Cerebellar nuclear complex (tissue), 1 donor: ENCODE measurements around the gene TMEM165.
"Not testable (repeated sequence)": the region's sequence is repeated elsewhere in the genome, so short reads cannot be mapped to it uniquely, and the experiment has no call there.

Experiments
- DNase-seq, 2 experiments: peaks; one replicate each; lab custom pipeline; 2025; lab: John Stamatoyannopoulos, UW

The TMEM165 gene, protein sequence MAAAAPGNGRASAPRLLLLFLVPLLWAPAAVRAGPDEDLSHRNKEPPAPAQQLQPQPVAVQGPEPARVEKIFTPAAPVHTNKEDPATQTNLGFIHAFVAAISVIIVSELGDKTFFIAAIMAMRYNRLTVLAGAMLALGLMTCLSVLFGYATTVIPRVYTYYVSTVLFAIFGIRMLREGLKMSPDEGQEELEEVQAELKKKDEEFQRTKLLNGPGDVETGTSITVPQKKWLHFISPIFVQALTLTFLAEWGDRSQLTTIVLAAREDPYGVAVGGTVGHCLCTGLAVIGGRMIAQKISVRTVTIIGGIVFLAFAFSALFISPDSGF

DNA sequence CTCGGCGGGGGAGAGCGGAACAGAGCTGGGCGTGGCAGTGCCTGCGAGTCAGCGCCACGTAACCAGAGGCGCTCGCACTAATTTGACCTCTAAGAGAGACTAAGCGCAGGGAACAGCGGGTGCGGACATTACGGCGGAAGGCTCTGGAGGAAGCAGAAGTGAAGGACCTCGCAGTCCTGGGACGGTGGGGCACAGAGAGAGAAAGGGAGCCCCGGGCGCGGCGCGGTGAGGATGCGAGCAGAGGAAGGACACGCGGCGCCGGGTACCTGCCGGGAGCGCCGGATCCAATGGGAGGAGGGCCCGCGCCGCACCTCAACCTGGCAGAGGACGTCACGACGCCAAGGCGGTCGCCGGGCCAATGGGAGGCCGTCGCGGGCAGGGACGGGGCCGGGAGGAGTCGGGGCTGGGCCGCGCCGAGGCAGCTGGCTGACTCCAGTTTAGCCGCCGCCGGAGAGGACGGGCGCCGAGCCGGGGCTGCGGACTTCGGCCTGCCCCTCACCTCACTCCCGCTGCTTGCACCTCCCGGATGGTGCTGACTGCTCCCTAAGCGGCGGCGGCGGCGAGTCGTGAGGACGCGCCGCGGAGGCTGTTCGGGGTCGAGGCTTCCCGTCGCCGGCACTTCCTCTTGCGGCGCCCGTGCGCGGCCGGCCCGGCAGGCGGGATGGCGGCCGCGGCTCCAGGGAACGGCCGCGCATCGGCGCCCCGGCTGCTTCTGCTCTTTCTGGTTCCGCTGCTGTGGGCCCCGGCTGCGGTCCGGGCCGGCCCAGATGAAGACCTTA is at the start of gene TMEM165:
TSS of gene TMEM165 (plus strand) at position 429 of the 779 bp plus-strand sequence. CDS start at position 662, 233 bp downstream.
- DNase-seq, result peak; percentile 43 to 74

DNA sequence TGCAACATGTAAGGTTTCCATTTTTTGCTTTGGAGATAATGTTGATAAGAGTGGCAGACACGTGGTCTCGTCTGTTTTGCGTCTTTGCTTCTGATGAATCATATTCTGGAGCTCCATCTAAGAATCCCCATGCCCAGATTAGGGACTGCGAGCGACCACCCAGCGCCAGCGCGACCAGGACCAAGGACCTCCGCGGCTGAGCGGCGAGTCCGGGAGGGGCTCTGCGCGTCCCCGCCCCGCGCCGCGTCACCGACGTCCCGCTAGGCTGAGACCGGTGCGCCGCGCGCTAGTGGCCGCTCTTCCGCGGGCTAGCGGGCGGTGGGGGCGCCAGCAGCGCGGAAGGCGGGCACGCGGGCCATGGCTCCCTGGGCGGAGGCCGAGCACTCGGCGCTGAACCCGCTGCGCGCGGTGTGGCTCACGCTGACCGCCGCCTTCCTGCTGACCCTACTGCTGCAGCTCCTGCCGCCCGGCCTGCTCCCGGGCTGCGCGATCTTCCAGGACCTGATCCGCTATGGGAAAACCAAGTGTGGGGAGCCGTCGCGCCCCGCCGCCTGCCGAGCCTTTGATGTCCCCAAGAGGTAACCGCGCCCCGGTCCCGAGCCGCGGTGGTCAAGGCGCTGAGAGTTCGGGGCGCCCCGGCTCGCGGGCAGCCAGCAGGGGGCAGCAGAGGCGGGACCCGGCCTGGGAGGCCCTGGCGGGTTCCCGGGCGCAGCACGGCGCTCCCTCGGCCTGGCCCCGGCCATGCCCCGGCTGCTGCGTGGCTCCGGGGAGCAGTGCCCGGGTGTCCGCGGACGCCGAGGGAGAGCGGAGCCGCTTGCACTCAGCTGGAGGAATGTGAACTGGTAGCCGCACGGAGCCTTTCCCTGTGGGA is 49.5 kb upstream of the TMEM165 start, which contains the start of gene SRD5A3:
TSS of gene SRD5A3 (plus strand) at position 263 of the 871 bp plus-strand sequence. CDS start at position 358, 95 bp downstream.
- DNase-seq, result peak in 1 of 2 experiments; percentile 14

DNA sequence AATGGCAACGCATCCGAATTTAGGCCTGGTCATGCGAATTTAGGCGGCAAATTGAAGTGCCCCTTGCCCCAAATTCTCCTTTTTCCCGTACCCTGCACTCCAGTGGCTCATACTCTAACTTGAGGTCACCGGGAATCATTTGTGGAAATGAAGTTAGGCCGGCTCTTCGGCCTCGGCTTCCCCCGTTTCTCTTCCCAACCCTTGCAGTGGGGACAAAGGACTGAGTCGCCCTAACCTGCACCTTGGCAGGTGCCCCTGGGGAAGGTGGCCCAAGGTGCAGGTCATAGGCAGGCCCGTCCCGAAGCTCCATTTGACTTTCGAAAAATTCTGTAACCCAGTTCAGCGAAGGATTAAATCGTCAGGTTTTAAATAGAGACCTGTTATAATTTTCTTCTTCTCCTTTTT is 48.9 kb upstream of the TMEM165 start:
- DNase-seq, result no peak

DNA sequence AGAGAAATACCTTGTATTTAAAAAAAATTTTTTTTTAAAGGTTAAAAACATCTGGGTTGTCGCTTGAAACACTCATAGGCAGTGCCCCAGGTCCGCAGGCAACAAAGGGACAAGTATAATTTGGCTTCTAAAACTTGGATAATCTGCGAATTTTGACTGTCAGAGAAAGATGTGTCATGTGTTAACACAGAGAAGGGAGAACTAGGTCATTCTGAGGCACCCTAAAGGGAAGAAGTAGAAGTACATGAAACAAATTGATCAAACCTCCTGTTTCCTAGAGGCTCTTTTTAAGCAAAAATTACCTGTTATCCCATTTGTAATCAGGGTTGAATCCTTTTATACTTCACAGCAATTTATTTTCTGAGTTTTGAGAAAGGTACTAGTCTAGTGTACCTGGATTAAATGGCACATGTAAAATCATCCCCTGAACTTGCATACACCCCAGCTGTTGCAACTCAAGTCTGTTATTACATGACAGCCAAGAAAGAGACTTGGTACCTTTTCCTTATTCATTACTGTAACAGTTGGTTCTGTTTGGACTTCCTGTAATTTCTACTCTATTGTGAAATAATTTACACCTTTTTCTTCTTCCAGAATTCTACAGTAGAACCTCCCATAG is 48.0 kb upstream of the TMEM165 start:
- no peak for DNase-seq

DNA sequence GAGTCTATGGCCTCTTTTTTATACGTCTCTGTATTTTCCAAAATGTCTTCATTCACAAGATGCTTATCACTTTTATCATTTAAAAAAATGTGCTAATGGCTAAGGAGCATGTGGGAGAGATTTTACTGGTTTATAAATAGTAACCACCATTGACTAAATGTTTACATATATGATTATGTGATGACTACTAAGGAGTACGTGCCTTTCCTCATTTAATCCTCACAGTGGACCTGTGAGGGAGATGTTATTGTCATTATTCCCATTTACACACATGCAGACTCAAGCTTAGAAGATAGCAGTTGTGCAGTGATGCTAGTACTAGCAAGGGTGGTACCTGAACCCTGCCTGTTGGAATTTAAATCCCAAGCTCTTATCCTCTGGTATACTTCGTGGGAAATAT is 47.3 kb upstream of the TMEM165 start:
- no peak for DNase-seq

DNA sequence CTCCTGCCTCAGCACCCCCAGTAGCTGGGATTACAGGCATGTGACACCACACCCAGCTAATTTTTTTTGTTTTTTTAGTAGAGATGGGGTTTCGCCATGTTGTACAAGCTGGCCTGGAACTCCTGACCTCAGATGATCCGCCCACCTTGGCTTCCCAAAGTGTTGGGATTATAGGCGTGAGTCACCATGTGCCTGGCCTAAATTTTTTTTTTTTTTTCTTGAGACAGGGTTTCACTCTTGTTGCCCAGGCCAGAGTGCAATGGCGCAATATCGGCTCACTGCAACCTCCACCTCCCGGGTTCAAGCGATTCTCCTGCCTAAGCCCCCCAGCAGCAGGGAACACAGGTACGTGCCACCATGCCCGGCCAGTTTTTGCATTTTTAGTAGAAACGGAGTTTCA is 44.9 kb upstream of the TMEM165 start:
- not testable (repeated sequence) for DNase-seq

DNA sequence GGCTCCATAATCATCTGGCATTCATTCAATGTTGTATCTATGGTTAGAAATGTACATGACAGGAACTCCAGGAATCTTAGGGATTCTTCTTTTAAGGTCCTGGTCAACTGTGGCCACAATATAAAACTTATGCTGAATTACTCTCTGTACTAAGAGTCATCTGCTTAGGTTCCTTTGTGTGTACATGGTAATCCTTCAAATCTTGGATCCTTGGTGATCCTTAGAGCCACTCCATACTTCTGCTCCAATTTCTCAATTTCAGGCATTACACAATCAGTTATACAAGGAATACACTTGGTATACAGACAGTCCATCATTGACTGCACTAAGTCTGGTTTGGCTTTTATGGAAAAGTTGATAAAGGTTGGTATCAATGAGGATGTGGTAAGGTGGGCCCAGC is 43.9 kb upstream of the TMEM165 start:
- DNase-seq, result no peak

DNA sequence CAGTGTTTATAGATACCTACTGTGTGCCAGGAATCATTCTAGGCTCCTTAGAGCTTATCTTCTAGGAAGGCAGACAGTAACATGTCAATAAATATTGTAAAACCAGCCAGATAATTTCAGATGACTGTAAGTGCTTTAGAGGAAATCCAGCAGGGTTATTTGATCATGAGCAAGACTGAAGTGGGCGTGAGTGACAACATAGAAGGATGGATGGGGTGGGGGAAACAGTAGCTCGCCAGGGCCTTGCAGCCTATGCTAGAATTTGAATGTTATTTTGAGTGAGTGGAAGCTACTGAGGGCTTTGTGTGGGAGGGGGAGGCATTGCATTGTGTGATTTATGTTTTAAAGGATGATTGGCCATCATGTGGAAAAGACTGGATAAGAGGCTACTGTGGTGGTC is 43.0 kb upstream of the TMEM165 start:
- DNase-seq, result no peak

DNA sequence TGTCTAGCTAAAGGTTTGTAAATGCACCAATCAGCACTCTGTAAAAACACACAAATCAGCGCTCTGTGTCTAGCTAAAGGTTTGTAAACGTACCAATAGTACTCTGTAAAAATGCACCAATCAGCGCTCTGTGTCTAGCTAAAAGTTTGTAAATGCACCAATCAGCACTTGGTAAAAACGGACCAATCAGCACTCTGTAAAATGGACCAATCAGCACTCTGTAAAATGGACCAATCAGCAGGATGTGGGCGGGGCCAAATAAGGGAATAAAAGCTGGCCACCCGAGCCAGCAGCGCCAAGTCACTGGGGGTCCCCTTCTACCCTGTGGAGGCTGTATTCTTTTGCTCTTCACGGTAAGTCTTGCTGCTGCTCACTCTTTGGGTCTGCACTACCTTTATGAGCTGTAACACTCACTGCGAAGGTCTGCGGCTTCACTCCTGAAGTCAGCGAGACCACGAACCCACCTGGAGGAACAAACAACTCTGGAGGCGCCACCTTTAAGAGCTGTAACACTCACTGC is 42.5 kb upstream of the TMEM165 start:
- DNase-seq, result not testable (repeated sequence)

DNA sequence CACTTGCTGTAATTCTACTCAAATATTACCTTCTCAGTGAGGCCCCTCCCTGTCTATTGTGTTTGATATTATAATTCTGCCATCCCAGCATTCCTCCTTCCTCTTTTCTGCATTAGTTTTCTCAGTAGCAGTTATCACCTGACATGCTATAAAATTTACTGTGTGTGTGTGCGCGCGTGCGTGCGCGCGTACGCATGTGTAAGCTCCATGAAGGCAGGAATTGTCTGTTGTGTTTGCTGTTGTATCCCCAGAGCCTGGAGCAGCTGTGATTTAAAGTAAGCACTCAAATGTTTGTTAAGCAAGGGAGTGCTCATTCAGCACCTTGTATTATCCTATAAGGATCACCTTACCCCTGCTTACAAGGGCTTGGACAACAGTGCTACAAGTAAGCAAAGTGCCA is 41.1 kb upstream of the TMEM165 start:
- no peak for DNase-seq

DNA sequence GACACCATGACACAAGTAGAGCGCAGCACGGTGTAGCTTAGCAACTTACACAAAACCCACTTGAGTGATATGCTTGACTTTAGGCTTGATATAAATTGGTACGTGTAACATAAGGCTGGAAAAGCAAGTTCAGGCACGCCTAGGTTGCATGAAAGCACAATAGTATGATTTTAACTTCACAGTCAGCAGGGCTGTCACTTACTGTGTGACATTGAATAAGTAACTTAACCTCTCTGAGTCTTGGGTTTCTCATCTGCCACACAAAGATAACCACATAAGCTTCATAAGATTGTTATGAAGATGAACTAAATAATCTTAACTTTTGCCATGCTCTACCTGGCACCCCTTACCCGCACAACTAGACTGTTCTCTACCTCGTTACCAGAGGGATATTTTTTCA is 40.2 kb upstream of the TMEM165 start:
- DNase-seq, result no peak

DNA sequence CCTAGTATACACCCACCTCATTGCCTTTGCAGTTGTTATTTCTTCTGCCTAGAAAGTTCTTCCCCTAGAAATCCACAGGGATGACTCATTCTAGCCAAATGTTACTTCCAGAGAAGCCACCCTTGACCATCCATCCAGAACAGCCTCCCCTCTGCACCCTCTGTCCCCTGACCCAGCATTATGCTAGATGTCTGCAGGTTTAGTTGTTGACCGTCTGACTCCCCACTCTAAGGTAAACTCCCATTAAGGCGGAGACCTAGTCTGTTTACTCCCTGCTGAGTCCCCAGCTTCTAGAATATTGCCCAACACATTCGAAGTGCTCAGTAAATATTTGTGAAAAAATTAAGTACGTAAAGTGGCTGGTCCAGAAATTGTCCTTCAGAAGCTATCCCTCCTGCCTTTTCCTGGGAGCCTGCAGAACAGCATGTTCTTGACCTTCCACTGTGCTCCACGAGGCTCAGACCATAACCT is 38.7 kb upstream of the TMEM165 start:
- DNase-seq, result no peak

DNA sequence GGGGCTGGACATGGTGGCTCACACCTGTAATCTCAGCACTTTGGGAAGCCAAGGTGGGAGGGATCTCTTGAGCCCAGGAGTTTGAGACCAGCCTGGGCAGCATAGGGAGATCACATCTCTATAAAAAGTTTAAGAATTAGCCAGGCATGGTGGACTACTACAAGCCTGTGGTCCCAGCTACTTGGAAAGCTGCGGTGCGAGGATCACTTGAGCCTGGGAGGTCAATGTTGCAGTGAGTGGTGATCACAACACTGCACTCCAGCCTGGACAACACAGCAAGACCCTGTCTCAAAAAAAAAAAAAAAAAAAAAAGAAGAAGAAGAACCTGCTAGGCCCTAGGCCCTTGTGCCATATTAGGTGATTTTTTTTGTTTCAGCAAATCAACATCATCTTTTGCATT is 37.5 kb upstream of the TMEM165 start:
- no peak for DNase-seq

DNA sequence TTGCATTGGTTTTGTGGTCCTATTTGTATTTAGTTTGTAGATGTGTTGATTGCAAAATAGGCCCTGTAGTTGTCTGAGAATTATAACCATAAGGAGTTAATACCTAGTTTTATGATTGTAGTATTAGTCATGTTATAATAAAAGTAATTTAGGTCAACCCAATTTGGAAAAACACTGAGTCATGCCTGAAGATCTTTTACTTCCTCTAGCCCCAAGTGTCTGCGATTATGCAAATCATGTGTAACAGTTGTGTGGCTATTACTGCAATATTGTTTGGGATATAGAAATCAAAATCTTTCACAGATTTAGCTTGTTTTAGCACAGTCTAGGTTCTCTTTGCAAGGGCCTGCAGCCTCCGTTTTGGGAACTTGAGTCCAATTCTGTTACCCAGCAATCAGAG is 37.1 kb upstream of the TMEM165 start:
- DNase-seq, result no peak

DNA sequence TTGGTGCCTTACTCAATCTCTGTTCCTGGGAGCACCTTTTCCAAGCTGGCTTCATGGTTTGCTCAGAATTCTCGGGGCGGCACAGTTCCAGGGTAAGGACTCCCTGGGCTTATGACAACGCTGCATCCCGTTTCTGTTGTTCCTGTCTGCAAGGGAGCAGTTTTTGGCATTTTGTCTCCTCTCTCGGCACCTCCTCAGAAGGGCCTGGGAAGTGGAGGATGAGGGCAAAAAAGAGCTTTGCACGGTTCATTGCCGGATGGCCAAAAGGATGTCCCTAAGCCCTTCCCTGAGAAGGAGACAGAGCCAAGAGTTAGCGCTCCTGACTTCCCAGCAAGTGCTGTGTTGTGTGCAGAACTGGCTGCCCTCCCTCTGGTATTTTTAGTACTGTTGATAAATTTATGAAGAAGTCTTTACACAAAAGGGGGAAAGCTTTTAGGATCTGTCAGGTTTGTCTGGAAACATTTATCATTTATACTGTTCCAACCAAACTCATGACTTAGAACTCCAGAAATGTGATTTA is 36.3 kb upstream of the TMEM165 start:
- DNase-seq, result no peak

DNA sequence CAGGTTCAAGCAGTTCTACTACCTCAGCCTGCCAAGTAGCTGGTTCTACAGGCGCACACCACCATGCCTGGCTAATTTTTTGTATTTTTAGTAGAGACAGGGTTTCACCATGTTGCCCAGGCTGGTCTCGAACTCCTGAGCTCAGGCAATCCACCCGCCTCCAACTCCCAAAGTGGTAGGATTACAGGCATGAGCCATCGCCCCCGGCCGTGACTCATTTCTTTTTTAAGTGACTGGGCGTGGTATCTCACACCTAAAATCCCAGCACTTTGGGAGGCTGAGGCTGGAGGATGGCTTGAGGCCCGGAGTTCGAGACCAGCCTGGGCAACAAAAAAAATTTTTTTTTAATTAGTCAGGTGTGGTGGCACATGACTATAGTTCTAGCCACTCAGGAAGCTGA is 32.8 kb upstream of the TMEM165 start:
- not testable (repeated sequence) for DNase-seq

DNA sequence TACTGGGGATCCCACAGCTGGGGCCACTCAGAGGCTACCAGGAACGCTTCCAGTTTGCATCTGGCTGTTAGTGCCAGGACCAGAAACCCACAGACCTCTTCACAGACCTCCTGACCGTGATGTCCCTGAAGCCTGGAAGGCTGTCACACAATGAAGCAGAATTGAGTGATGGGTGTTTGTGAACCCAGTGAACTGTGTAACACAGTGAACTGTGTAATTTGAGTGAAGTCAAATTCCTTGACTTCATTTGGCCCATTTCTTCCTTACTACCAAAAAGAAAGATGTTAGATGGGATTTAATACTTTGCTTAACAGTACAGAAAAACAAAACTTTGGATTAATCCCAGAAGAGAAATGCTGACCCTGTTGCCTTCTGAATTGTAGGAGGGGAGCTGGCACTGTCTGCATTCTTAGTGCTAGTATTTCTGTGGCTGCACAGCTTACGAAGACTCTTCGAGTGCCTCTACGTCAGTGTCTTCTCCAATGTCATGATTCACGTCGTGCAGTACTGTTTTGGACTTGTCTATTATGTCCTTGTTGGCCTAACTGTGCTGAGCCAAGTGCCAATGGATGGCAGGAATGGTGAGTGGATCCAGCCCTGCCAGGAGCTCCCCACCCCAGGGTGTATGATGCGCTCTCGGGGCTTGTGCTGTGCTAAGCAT is 31.9 kb upstream of the TMEM165 start:
- no peak for DNase-seq

DNA sequence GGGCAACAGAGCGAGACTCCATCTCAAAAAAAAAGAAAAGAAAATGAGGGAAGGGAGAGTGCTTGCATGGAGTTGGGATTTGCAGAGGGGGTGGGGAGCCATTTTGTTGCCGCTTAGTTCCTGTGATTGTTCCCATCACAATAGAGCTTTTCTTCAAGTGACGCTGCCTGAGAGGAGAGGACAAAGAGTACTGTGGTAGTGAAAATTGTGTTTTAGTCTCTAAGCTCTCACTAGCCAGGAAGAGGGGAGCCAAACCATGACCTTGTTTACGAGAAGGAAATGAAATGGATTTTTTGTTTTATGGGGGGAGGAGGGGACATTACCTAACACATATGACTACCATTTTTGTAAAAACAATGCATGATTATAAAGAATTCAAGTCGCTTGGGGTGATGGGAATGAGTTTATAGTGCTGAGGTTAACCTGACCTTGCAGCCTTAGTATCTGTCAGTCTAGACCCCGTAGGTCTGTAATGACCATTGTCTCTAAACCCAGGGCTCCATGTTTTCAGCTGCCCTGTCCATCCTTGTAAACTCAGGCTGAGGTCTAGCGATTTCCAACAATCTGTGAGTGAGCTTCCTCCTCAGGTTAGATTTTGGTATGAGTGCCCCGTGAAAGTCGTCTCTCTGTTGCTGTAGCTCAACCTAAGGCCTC is 30.9 kb upstream of the TMEM165 start:
- DNase-seq, result no peak

DNA sequence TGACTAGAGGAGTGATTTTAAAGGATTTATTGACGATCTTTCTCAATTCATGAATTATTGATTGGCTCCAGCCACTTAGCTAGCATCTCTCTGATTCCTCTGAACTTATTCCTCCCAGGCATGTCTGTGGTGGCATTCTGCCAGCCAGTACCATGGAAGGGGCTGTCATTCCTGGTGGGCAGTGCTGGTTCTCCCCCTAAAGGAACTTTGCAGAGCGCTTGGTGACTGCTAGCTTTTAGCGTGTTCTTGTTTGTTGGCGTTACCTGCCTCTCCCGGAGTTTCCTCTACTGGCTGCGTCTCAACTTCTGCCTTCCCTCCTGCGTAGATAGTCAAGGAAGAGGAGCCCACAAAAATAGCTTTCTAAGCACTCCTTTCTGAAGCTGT is 30.4 kb upstream of the TMEM165 start:
- DNase-seq, result no peak

DNA sequence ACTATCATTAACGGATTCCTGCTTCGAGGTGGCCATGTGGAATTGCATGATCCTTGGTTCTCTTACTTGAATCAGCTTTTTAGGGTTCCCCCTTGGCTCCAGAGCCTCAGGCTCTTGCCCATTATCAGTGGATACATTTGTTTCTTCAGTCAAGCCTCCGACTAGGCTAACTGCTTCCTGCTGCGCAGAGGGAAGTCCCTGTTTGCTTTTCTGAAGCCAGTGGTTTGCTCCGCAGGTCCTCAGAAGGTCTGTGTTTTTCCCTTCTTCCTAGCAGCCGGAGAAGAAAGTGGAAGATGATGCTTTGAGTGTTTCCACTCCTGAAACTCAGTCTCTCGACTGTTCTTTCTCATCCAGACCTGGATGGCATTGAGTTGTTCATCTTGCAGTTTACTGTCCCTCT is 29.1 kb upstream of the TMEM165 start:
- no peak for DNase-seq
